T-helper 1 cell (primary cell): ENCODE measurements around the gene FAM120A.
"Not testable (repeated sequence)": the region's sequence is repeated elsewhere in the genome, so short reads cannot be mapped to it uniquely, and the experiment has no call there.

Experiments used
- DNase-seq, 5 donors: peaks; one replicate each; pipeline ENCODE4 v3.0.0-alpha.2; 2012 to 2020
- total RNA-seq, 4 donors: gene quantifications; one replicate each; lab custom pipeline; 2026; lab: John Stamatoyannopoulos, UW

The FAM120A gene, protein sequence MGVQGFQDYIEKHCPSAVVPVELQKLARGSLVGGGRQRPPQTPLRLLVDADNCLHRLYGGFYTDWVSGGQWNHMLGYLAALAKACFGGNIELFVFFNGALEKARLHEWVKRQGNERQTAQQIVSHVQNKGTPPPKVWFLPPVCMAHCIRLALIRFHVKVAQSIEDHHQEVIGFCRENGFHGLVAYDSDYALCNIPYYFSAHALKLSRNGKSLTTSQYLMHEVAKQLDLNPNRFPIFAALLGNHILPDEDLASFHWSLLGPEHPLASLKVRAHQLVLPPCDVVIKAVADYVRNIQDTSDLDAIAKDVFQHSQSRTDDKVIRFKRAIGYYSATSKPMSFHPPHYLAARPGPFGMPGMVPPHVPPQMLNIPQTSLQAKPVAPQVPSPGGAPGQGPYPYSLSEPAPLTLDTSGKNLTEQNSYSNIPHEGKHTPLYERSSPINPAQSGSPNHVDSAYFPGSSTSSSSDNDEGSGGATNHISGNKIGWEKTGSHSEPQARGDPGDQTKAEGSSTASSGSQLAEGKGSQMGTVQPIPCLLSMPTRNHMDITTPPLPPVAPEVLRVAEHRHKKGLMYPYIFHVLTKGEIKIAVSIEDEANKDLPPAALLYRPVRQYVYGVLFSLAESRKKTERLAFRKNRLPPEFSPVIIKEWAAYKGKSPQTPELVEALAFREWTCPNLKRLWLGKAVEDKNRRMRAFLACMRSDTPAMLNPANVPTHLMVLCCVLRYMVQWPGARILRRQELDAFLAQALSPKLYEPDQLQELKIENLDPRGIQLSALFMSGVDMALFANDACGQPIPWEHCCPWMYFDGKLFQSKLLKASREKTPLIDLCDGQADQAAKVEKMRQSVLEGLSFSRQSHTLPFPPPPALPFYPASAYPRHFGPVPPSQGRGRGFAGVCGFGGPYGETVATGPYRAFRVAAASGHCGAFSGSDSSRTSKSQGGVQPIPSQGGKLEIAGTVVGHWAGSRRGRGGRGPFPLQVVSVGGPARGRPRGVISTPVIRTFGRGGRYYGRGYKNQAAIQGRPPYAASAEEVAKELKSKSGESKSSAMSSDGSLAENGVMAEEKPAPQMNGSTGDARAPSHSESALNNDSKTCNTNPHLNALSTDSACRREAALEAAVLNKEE
- 157 to 167 (median 162) reads per million in 4 donors for total RNA-seq

DNA sequence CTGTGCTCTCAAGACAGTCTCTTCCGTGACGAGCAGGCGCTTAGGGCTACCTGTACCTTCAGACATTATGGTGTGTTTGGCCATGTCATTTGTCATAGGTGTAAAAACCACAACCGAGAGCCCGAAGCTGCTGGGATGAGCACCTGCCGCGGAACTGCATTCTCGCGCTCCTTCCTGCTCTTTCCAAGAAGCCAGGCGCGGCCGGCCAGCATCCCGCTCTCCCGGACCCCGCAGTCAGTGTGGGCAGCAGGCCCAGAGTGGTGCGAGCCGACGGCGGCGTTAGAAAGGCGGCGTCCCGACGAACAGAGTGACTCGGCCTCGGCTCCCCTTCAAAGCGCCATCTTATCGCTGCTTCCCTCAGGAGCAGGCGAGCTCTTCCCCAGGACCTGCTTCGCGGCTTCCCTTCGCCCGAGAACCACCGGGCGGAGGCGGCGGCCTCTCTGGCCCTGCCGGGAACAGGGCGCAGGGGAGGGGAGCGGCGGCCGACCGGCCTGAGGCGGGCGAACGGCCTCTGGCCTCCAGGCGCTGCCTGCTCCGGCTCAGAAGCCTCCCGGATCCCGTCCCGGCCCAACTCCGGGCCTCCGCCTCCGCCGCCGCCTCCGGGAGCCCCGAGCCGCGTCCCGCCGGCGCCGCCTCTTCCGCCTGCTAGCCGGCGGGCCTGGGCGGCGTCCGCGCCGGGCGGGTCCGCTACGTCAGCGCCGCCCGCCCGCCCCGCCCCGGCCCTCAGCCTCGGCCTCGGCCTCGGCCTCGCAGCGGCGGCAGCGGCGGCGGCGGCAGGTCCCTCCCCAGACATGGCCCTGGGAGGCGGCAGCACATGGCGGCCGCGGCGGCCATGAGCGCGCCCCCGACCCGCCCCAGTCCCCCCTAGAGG lies at the start of gene FAM120A:
Gene FAM120A, plus strand, starts transcription at position 741 of the 871 bp plus-strand sequence. CDS start 231 bp downstream, outside the sequence.
- DNase-seq: peak; percentile 63 to 82 (median 71)

DNA sequence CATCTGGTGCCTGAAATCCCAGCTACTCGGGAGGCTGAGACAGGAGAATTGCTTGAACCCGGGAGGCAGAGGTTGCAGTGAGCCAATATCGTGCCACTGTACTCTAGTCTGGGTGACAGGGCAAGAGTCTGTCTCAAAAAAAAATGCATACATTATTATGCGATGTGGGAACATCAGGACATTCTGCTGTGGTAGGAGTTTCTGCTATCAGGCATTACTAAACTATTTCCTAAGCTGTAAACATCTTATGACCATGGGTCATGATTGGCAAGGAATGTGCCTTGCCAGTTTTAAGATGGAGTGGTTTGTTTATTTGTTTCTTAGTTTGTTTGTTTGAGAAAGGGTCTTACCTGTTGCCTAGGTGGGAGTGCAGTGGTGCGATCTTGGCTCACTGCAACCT lies 45.1 kb upstream of the FAM120A start:
- no peak for DNase-seq

DNA sequence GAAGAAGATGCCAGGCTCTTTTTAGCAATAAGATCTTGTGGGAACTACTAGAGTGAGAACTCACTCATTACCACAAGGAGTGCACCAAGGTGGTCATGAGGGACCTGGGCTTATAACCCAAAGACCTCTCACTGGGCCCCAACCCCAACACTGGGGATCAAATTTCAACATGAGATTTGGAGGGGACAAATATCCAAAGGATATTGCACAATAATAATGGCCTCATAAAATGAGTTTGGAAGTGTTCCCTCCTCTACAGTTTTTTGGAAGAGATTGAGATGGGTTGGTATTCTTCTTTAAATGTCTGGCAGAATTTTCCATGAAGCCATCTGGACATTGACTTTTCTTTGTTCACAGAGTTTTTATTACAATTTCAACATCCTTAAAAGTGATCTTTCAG lies 38.0 kb upstream of the FAM120A start:
- DNase-seq: no peak

DNA sequence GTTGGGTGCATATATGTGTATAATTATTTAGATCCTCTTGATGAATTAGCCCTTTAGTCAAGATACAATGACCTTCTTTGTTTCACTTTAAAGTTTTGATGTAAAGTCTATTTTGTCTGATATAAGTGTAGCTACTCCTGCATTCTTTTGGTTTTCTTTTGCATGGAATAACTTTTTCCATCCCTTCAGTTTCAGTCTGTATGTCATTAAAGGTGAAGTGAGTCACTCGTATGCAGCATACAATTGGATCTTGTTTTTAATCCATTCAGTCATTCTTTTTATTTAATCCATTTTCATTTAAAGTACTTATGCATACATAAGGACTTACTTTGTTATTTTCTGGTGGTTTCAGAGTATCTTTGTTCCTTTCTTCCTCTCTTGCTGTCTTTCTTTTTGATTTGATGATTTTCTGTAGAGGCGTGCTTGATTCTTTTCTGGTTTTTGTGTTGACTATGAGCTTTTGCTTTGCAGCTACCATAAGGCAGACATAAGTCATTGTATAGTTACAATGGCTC lies 36.3 kb upstream of the FAM120A start:
- DNase-seq: no peak

DNA sequence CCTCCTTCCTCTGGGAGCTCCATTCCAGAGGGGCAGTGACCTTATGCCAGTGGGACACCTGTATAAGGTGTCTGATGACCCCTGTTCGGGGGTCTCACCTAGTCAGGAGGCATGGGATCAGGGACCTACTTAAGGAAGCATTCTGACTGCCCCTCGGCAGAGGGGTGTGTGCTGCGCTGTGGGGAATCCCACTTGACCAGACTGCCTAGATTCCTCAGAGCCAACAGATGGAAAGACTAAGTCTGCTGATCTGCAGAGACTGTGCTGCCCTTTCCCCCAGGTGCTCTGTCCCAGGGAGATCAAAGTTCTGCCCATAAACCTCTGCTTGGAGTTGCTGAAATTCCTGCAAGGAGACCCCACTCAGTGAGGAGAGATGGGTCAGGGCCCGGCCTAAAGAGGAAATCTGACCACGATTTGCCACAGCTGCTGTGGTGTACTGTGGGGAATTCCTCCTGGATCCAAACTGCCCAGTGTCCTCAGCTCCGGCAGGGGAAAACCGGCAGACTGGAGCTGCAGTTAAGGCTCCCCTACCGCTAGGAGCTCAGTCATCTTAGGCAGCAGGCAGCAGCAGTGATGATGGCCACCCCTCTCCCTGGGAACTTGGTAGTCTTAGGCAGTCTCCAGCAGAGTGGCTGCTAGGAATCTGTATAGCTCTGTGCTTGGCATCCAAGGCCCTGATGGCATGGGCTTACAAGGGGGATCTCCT lies 34.8 kb upstream of the FAM120A start:
- DNase-seq: no peak

DNA sequence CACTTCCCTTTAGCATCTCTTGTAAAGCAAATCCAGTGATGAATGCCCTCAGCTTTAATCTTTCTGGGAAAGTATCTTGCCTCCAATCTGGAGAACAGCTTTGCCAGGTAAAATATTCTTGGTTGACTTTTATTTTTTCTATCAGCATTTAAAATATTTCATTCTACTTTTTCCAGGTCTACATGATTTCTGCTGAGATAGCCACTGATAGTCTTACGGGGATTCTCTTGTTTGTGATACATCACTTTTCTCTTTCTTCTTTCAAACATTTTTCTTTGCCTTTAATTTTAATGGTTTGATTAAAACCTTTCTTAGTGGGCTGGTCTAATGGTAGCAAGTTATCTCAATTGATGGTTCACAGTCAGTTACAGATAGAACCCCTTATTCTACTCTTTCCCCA lies 33.9 kb upstream of the FAM120A start:
- no peak for DNase-seq

DNA sequence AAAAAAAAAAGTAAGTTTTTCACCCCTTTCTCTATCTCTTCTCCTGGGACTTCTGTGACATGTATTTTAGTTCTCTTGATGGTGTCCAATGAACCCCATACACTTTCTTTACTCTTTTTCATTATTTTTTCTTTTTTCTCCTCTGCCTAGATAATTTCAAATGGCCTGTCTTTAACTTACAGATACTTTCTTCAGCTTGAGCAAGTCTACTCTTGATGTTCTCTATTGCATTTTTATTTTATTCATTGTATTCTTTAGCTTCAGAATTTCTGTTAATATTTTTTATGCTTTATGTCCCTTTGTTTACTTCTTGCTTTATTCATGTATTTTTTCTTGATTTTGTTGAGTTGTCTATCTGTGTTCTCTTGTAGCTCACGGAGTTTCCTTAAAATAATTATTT lies 32.5 kb upstream of the FAM120A start:
- DNase-seq: no peak

DNA sequence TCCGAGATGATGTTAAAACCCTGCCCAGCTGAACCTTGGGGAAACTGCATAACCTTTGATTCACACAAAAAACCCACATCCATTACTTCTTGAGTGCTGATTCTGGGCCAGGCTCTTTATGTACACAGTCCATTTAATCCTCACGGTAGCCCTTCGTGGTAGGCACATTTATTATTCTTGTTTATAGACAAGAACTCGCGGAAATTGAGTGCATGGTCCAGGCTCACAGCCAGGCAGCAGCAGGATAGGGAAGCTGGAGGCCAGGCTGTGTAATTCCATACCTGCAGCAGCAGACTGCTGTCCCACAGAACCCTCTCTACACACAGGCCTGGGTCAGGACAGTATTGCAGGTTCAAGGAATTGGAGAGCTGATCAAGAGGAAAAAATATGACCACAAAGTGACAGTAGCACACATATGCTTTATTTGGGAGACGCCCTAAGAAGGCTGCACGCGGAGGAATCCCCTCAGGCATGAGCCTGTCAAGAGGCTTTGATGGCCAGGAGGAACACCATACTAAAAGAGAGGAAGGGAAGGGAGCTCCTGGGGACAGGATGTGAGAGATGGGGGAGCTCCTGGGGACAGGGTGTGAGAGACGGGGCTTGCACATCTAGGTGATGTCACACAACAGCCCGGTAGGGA lies 28.4 kb upstream of the FAM120A start:
- DNase-seq: no peak

DNA sequence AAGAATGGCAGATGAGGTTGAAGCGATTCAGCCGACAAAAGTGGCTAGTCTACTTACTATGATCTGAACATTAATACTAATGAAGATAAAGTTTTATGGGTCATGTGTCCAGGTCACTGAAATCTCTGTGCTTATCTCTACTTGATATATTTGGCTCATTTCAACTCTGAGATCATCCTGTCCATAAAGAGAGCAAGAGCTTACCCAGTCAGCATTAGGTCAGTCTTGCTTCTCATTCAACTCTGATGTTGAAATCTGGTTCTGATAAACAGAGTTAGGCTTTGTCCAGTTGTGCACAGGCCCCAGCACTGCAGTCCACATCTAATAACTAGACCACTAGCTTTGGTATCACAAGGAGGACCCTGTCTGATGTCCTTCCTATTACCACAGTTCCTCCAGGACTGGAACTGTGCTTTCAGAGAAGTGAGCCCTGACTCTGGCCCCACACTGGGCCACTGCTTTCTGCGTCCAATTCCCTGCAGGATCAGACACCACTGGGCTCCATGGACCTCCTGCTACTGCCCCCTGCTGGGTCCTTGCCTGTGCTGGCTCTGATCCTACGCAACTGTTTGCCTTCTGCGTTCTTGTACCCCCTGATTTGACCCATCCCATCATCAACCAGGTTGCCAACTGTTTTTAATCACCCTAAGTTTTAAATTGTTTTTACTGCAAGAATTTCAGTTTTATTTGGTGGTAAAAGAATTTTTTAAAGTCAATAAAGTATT lies 23.7 kb upstream of the FAM120A start:
- DNase-seq: no peak

DNA sequence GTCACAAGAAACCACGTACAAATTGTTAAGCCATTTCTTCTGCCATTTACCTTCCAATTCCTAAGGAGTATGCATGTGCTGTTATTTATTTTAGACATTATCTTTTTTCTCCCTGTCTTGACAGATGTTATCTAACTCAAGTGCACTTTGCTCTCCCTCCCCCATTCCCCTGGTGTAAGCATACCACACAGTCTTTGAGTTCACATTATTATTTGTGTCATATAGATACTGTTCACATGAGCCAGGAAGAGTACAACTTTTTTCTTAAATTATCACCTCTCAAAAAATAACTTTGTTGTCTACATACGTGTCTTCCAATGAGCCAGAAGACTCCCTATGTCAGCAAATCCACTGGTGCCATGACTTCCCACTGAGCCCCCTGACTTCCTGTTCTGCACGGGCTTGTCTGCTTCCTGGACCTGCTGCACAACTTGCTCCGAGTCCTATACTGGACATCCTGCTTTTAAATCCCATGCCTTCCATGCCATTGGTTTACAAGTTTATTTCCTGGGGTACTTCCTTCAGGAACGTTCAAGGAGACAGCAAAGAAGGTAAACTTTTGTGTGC lies 19.9 kb upstream of the FAM120A start:
- DNase-seq: no peak

DNA sequence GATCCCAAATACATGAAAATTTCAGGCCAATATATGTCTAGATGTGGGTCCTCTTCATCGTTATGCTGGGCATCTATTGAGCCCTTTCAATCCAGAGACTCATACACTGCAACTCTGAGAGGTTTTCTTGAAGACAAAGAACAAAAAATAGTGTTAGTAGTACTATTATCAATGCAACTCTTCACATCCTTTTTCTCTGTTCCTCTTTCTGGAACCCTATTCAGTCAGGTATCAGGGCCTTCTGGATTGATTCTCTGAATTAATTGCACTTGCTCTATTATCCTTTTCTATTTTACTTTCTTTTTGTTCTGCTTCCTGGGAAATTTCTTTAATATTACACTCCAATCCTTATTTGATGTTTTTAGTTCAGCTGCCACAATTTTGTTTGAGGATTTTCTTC lies 18.5 kb upstream of the FAM120A start:
- no peak for DNase-seq

DNA sequence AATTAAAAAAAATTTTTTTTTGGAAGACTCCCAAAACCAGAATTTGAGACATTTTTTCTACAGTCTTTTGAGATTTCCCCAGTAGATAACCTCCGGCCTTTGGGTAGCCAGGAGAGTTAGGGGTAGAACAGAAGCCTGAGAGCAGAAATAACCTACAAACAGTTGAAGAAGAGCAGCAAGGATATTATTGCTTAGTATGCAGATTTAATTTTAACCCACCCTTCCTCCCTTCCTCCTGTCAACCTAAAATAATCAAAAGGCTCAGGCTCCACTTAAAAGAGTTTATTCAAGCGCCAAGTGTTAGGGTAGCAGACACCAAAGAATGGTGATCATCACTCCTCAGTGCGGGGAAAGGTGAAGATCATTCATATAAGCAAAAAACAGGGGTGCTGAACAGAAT lies 17.4 kb upstream of the FAM120A start:
- no peak for DNase-seq

DNA sequence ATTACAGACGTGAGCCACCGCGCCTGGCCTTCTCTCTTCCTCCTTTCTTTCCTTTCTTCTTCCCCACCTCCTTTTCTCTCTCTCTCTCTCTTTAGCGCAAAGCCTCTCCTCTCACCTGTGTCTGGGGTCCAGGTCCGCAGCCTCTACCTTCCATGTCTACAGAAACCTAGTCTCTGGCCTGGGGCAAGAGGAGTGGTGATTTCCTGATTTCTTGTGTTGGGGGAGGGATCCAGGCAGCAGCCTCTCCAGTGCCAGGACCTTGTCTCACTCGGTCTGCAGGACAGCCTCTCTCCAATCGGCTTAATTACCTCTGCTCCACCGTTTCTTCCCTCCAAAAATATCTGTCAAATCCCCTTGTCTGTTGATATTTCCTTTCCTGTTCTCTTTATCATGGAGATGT lies 16.1 kb upstream of the FAM120A start:
- DNase-seq: no peak

DNA sequence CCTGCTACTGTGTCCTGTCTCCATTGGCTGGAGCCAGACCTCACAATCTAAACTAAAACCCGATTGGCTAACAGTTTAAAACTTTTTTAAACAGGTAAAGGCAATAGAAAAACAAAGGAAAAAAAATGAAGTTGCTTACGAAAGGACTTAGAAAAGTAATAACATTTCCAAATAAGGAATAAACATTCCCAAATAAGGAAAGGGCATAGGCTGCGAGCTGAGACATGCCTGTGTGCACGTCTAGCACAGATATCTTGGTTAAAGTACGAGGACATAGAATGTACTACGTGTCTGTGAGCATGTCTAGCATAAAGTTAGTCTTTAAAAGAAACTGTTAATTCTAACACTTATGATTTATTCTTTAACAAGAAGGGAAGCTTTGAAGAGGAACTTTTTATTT lies 15.3 kb upstream of the FAM120A start:
- no peak for DNase-seq

DNA sequence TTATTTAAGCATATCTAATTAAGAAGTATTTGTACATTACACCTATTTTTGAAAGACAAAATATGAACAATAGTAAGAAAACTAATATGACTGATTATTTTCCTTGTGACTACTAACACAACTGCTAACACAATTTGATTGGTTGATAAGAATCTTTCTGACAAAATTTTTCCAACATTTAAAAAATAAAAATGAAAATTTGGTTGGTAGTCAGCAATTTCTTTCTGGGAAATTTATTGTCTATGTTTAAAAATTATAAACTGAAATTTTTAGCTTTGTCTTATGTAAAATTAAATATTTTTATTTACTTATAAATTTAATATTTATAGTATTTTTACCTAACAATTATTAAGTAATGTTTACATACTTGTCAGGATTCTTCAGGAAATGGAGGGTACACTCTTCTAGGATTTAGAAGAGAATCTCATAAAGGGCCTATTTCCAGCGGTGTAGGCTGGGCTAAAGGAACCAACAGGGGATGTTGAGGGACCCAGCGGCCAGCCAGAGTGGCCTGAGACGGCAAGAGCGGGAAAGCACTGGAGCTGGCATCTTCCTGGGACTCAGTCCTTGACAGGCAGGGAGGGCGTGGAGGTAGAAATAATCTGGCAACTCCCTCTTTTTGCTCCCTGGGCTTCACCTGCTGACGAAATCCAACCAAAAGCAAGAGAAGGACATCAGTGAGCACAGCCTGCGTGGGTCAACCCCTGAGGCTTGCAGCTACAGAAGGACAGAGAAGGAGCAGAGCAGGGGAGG lies 14.7 kb upstream of the FAM120A start:
- no peak for DNase-seq

DNA sequence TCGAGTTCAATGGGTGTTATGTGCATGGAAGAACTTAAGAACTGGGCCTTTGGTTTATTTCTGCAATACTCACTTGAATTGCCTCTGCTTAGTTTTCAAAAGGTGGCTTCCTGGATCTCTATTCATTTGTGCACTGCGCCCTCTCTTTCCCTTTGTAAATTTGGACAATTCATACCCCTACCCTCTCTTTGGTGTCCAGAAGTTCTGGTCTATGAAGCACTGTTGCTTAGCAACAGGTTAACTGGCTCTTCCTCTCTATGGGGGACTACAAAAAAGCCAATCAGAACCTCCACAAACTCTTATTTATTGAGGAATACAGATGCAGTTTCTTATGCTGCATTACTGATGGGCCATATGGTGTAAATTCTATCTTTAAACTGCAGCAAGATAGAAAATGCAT lies 13.5 kb upstream of the FAM120A start:
- no peak for DNase-seq

DNA sequence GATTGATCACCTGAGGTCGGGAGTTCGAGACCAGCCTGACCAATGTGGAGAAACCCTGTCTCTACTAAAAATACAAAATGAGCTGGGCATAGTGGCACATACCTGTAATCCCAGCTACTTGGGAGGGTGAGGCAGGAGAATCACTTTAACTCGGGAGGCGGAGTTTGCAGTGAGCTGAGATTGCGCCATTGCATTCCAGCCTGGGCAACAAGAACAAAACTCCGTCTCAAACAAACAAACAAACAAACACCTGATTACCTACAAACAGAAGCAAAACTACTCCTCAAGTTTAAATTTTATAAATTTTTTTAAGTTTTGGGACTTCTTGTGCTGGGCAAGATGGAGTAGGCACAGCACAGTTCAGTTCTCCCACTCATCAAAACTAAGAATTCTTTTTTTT lies 12.2 kb upstream of the FAM120A start:
- DNase-seq: not testable (repeated sequence)

DNA sequence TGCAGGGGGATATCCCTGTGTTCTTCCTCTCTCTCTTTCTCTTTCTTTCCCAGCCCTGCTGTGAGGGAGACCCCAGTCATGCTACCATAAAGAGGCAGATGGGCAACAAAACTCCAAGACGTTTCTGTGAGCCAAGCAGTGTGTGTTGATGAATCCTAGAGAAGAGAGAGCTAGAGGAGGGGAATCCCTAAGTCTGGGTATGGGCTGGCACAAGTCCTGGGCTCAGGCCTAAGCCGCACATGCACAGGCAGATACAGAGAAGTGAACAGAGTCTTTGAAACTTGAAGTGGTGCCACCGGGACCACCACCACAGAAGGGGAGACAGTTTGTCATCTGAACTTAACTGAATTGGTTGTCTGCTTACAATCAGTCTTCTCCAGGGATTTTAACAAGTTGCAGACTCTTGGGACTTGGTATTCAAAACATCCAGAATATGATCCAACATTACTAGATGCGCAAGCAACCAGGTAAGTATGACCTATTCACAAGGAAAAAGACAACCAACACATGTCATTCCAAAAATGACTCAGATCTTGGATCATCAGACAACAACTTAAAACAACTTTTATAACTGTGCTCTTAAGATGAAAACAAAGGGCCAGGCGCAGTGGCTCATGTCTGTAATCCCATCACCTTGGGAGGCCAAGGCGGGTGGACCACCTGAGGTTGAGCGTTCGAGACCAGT lies 10.4 kb upstream of the FAM120A start:
- no peak for DNase-seq
